ENCODE data around the gene TFCP2L1. TPM values are rescaled to one million over a fixed set of nuclear protein-coding genes. Genes with fewer than 3 reads are reported as not detected.

The TFCP2L1 gene
- total RNA-seq, 4 donors from 2014 or later = 0.39 to 1.6 (median 0.46) TPM

GRCh38 chr2:121189661-121190381 lies 95.2 kb downstream of the TFCP2L1 start:
- Histone ChIP-seq H3K27ac (replicated peaks in 1 of 4) (no peak overlapping the region), H3K36me3 (no peaks in the 10 kb centered on the region), H3K4me3 (no peak overlapping the region), H3K9me3 (no peaks in the 10 kb centered on the region), H3K27me3 (no peaks in the 10 kb centered on the region), H3K4me1 (no peaks in the 10 kb centered on the region)
- 70% methylated on average over 3 of the region's 7 CpGs for WGBS
- intact Hi-C loops (cut with DNase I) = no loop called here
- DNase-seq (ENCODE audit: extremely low spot score) = no peak
- no peak for TF ChIP-seq CTCF (IDR thresholded peaks at IDR 0.05)

- intact Hi-C loops (cut with DNase I) = no loop called here
- Histone ChIP-seq H3K9me3 (no peaks in the 10 kb centered on the region), H3K36me3 (no peaks in the 10 kb centered on the region), H3K27me3 (no peaks in the 10 kb centered on the region), H3K4me1 (no peaks in the 10 kb centered on the region), H3K4me3 (no peak overlapping the region), H3K27ac (replicated peaks in 1 of 4) (no peak overlapping the region)
- WGBS = 93% methylated on average over 3 of the region's 3 CpGs
- TF ChIP-seq CTCF (IDR thresholded peaks at IDR 0.05) (no peak), POLR2AphosphoS5 (IDR thresholded peaks at IDR 0.05) (no peak), POLR2A (IDR thresholded peaks at IDR 0.05; ENCODE audit: low read depth) (no peak), EP300 (IDR thresholded peaks at IDR 0.05) (no peak)
- no peak for DNase-seq (ENCODE audit: extremely low spot score)
Measured at GRCh38 chr2:121189011-121189410, 96.0 kb downstream of the TFCP2L1 start.

DNA sequence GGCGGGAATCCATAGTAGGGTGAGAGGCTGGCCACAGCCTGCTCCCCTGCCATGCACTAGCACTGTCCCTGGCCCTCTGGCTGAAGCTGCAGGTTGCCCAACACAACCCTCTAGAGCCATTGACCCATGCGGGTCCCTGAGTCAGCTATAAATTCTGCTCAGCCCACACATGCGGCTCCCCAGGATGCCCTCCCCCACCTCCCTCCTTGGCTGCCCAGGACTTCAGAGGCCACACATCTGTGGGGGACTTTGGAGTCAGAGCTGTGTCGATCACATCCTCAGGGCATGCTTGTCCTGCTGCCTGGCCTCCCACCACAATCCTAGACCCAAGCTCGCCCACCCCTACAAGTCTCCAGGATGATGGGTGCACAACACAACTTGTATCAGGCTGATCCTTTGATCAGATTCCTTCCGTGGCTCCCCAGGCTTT lies 97.0 kb downstream of the TFCP2L1 start:
- DNase-seq (ENCODE audit: extremely low spot score) = no peak
- intact Hi-C loops (cut with DNase I) = no loop called here
- H3K27me3 ChIP-seq = no peaks in the 10 kb centered on the region
- no peaks in the 10 kb centered on the region for H3K36me3 ChIP-seq
- TF ChIP-seq EP300 (IDR thresholded peaks at IDR 0.05) = no peak
- TF ChIP-seq CTCF (IDR thresholded peaks at IDR 0.05) = no peak
- TF ChIP-seq POLR2A (IDR thresholded peaks at IDR 0.05; ENCODE audit: low read depth) = no peak
- TF ChIP-seq POLR2AphosphoS5 (IDR thresholded peaks at IDR 0.05) = no peak
- no peak overlapping the region for H3K27ac ChIP-seq (replicated peaks in 1 of 4)
- H3K9me3 ChIP-seq = no peaks in the 10 kb centered on the region
- no peak overlapping the region for H3K4me3 ChIP-seq
- H3K4me1 ChIP-seq = no peaks in the 10 kb centered on the region
- 51% methylated on average over 4 of the region's 6 CpGs for WGBS

GRCh38 chr2:121187351-121187981 lies 97.5 kb downstream of the TFCP2L1 start:
- intact Hi-C loops (cut with DNase I) = no loop called here
- Histone ChIP-seq H3K27me3 (no peaks in the 10 kb centered on the region), H3K9me3 (no peaks in the 10 kb centered on the region), H3K4me3 (no peak overlapping the region), H3K4me1 (no peaks in the 10 kb centered on the region), H3K27ac (replicated peaks in 1 of 4) (no peak overlapping the region), H3K36me3 (no peaks in the 10 kb centered on the region)
- over 99% methylated on average over 14 of the region's 19 CpGs for WGBS
- TF ChIP-seq EP300 (IDR thresholded peaks at IDR 0.05) (no peak), POLR2AphosphoS5 (IDR thresholded peaks at IDR 0.05) (no peak), CTCF (IDR thresholded peaks at IDR 0.05) (no peak), POLR2A (IDR thresholded peaks at IDR 0.05; ENCODE audit: low read depth) (no peak)
- DNase-seq (ENCODE audit: extremely low spot score) = no peak

All from esophagus muscularis mucosa (tissue), 4 donors.